Osteocyte (in vitro differentiated cells): Measurements from ENCODE around the gene KCNMB1. TPM values are rescaled to one million over a fixed set of nuclear protein-coding genes. Genes with fewer than 3 reads are reported as not detected.

Experiments
- DNase-seq: peaks from one replicate; pipeline ENCODE4 v3.0.0; 2021; ENCODE audit warnings: mixed read lengths; ENCODE audit not compliant: unreplicated experiment; ENCODE audit errors: extremely low spot score
- H3K27ac Mint-ChIP-seq: one replicate; pipeline ENCODE4 v1.8.0; 2021; ENCODE audit warnings: mild to moderate bottlenecking, mixed read lengths; ENCODE audit not compliant: unreplicated experiment
- H3K27me3 Mint-ChIP-seq: one replicate; pipeline ENCODE4 v1.8.0; 2021; ENCODE audit warnings: mixed read lengths; ENCODE audit not compliant: unreplicated experiment
- H3K36me3 Mint-ChIP-seq: one replicate; pipeline ENCODE4 v1.8.0; 2021; ENCODE audit warnings: mixed read lengths; ENCODE audit not compliant: unreplicated experiment
- H3K4me1 Mint-ChIP-seq: one replicate; pipeline ENCODE4 v1.8.0; 2021; ENCODE audit warnings: mixed read lengths; ENCODE audit not compliant: unreplicated experiment
- H3K4me3 Mint-ChIP-seq: one replicate; pipeline ENCODE4 v1.8.0; 2021; ENCODE audit warnings: mild to moderate bottlenecking, moderate library complexity, mixed read lengths; ENCODE audit not compliant: unreplicated experiment
- H3K9me3 Mint-ChIP-seq: one replicate; pipeline ENCODE4 v1.8.0; 2021; ENCODE audit warnings: mixed read lengths; ENCODE audit not compliant: unreplicated experiment
- CTCF ChIP-seq: fragments of 200-600 bp; sonication (generic); IDR thresholded peaks from 2 replicates; pipeline ENCODE4 v1.5.0; 2021; ENCODE audit warnings: antibody characterized with exemption, mild to moderate bottlenecking, moderate library complexity
- total RNA-seq: library from RNA; stranded (reverse); gene quantifications from 2 replicates; pipeline ENCODE4 v1.2.1, GENCODE V29; 2021

The KCNMB1 gene
- total RNA-seq, 1 donor from 2014 or later, result 3.5 TPM

GRCh38 chr5:170429014-170429413, 39.8 kb upstream of the KCNMB1 start:
- TF ChIP-seq CTCF, result peak; percentile 30
- no peaks in the 10 kb centered on the region for H3K36me3 Mint-ChIP-seq
- H3K4me3 Mint-ChIP-seq, result no peak overlapping the region
- peaks cover 12% of the 10 kb centered on the region for H3K4me1 Mint-ChIP-seq
- H3K27me3 Mint-ChIP-seq, result peaks cover 57% of the 10 kb centered on the region
- peaks cover 5% of the 10 kb centered on the region for H3K9me3 Mint-ChIP-seq
- H3K27ac Mint-ChIP-seq, result no peak overlapping the region
- DNase-seq, result no peak

GRCh38 chr5:170427672-170428236, 38.6 kb upstream of the KCNMB1 start:
- Mint-ChIP-seq H3K36me3 (no peaks in the 10 kb centered on the region), H3K4me3 (no peak overlapping the region), H3K9me3 (peaks cover 4% of the 10 kb centered on the region), H3K27ac (no peak overlapping the region), H3K27me3 (peaks cover 69% of the 10 kb centered on the region), H3K4me1 (peaks cover 12% of the 10 kb centered on the region)
- TF ChIP-seq CTCF, result no peak
- no peak for DNase-seq

- H3K36me3 Mint-ChIP-seq, result no peaks in the 10 kb centered on the region
- H3K4me1 Mint-ChIP-seq, result peaks cover 18% of the 10 kb centered on the region
- peaks cover 73% of the 10 kb centered on the region for H3K27me3 Mint-ChIP-seq
- no peak overlapping the region for H3K27ac Mint-ChIP-seq
- no peak for TF ChIP-seq CTCF
- H3K4me3 Mint-ChIP-seq, result no peak overlapping the region
- H3K9me3 Mint-ChIP-seq, result no peaks in the 10 kb centered on the region
- DNase-seq, result no peak
These were observed 37.6 kb upstream of the KCNMB1 start for GRCh38 chr5:170426786-170427185.

- no peaks in the 10 kb centered on the region for H3K9me3 Mint-ChIP-seq
- H3K4me1 Mint-ChIP-seq, result peaks cover 20% of the 10 kb centered on the region
- no peak for DNase-seq
- no peak overlapping the region for H3K4me3 Mint-ChIP-seq
- H3K27me3 Mint-ChIP-seq, result peaks cover 73% of the 10 kb centered on the region
- no peak for TF ChIP-seq CTCF
- H3K36me3 Mint-ChIP-seq, result no peaks in the 10 kb centered on the region
- no peak overlapping the region for H3K27ac Mint-ChIP-seq
These were observed 37.1 kb upstream of the KCNMB1 start for GRCh38 chr5:170426149-170426767.

GRCh38 chr5:170425731-170426130, 36.6 kb upstream of the KCNMB1 start:
- Mint-ChIP-seq H3K9me3 (no peaks in the 10 kb centered on the region), H3K4me1 (peaks cover 20% of the 10 kb centered on the region)
- no peak for DNase-seq

More at GRCh38 chr5:170425731-170426130, 36.6 kb upstream of the KCNMB1 start:
- H3K27ac Mint-ChIP-seq, result no peak overlapping the region
- TF ChIP-seq CTCF, result no peak
- H3K27me3 Mint-ChIP-seq, result peaks cover 70% of the 10 kb centered on the region
- no peak overlapping the region for H3K4me3 Mint-ChIP-seq
- no peaks in the 10 kb centered on the region for H3K36me3 Mint-ChIP-seq
